GM08714 (cell line): Measurements from ENCODE around the gene HERC2.

ENCODE experiments used
- H3K4me3 ChIP-seq: fragments of 200-500 bp; sonication (Bioruptor generic); 2 replicates; pipeline ENCODE4 v1.5.1; 2014; ENCODE audit warnings: mild to moderate bottlenecking, low read length, inconsistent platforms
- ZNF274 ChIP-seq: IDR thresholded peaks from 2 replicates; pipeline ENCODE4 v1.6.1; 2012; ENCODE audit warnings: mild to moderate bottlenecking, low read depth, low read length

The HERC2 gene

GRCh38 chr15:28118531-28118930 lies 203.4 kb downstream of the HERC2 start:
- no peak for TF ChIP-seq ZNF274
- no peak overlapping the region for H3K4me3 ChIP-seq

- no peak overlapping the region for H3K4me3 ChIP-seq
- no peak for TF ChIP-seq ZNF274
These were observed 203.9 kb downstream of the HERC2 start for GRCh38 chr15:28118083-28118482.

- no peak for TF ChIP-seq ZNF274
These were observed 204.5 kb downstream of the HERC2 start for GRCh38 chr15:28117432-28117990.

DNA sequence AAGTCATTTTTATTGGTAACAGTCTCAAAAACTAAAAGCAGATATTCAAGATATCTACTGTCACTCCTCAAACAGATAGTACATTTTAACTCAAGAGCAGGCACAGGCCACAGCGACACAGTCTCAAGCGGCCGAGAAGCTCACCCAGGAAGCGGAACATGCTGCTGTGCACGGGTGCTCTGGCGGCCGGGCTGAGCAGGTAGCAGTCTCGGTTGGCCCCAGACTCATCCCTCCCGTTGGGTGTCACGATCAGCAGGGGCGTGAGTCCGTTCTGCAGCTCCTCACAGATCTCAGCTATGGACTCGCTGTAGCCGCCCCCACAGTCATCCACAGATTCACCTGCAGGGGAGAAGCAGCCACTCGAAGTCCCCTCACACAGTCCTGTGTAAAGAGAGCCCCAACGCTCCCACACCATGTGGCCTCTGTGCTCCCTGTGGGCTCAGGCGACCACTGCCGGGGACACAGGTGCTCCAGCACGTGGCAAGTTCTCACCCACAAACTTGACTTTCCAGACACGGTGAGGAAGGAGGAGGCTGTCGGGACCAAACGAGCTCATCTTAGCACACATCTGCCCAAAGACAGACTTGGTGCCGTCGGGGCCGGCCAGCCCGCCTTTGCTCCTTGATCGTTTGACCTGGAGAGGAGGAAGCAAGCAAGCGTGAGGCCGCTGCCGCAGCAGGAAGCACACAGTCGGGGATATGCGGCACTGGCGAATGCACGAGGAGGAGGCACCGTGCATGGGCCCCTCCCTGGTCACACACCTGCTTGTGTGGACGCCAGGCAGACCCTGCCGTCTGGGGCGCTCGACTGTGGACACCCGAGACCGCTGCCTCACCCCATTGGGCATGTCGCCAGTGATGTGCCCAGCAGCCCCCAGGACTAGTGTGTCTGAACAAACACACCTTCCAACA lies 205.2 kb downstream of the HERC2 start:
- no peak for TF ChIP-seq ZNF274

More at GRCh38 chr15:28117432-28117990, 204.5 kb downstream of the HERC2 start:
- no peak overlapping the region for H3K4me3 ChIP-seq

DNA sequence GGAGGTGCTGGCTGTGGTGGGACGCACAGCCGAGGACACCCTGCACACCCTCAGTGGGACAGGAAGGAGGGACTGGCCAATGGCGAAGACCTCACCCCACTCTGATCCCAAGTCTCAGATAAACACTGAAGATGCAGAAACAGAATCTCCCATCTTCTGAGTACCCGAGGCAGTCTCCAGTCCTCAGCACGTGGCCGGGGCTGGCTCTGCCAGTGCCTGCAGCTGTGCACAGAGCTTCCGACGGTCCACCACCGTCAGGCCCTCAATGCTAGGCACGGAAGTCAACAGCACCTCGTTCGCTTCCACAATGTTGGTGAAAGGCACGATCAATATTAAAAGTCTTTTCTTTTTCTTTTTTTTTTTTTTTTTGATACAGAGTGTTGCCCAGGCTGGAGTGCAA lies 206.1 kb downstream of the HERC2 start:
- TF ChIP-seq ZNF274, result no peak

More for the DNA sequence above, 205.2 kb downstream of the HERC2 start:
- H3K4me3 ChIP-seq, result no peak overlapping the region

DNA sequence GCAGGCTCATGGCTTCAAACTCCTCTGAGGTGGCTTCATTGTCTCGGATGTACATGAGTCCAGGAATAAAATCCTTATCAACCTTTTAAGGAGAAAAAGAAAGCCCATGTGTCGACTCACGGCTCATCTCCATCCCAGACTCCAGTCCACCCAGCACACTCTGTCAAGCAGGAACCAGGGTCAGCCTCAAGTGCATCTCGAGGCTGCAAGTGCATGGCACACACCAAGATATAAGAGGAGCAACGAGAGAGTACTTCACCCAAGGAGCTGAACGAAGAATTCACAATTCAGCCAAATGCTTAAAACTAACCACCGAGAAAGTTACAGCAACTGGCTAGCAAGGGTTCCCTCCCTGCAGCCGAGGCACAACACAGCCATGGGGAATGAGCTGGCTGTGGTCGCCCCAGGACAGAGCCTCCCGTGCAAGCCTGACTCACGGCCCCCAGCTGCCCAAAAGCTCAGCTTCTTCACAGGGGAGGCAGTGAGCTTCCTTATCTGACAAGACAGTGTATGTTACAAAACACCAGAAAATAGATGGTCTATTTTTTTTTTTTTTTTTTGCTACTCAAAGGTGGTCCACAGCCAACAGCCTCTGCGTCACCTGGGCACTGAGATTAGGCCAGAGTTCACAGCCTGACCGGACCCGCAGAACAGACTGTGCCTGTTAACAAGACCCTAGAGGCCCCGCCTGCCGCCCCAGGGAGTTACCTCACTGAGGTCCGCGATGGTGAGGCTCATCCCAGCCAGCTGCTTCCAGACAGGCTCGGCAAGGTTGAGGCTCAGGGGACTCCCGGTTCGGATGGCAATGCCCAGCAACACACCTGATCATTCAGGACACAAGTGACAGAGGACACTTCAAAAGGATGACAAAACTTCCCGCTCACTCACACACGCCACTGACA lies 207.0 kb downstream of the HERC2 start:
- H3K4me3 ChIP-seq, result no peak overlapping the region
- no peak for TF ChIP-seq ZNF274

More for the DNA sequence above, 206.1 kb downstream of the HERC2 start:
- H3K4me3 ChIP-seq, result no peak overlapping the region

DNA sequence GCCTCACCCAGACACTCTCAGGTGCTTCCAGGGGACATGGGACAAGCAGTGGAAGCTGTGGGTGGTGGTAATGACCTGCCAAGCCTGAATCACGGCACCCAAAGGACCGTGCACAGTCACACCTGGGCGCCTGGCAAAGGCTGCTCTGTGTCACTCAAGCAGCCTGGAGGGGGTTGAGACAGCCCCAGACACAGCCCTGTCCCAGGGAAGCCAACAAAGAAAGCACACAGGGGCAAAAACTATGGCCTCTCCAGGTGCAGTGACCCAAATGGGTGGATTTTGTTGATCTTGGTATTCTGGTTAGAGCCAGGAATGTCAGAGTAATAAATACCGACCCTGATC lies 207.9 kb downstream of the HERC2 start:
- H3K4me3 ChIP-seq, result no peak overlapping the region
- no peak for TF ChIP-seq ZNF274

- TF ChIP-seq ZNF274, result no peak
- H3K4me3 ChIP-seq, result no peak overlapping the region
These were observed 208.4 kb downstream of the HERC2 start for GRCh38 chr15:28113394-28114113.

GRCh38 chr15:28112962-28113361 lies 209.0 kb downstream of the HERC2 start:
- H3K4me3 ChIP-seq, result no peak overlapping the region
- no peak for TF ChIP-seq ZNF274

- no peak for TF ChIP-seq ZNF274
These were observed 209.7 kb downstream of the HERC2 start for GRCh38 chr15:28112101-28112760.

DNA sequence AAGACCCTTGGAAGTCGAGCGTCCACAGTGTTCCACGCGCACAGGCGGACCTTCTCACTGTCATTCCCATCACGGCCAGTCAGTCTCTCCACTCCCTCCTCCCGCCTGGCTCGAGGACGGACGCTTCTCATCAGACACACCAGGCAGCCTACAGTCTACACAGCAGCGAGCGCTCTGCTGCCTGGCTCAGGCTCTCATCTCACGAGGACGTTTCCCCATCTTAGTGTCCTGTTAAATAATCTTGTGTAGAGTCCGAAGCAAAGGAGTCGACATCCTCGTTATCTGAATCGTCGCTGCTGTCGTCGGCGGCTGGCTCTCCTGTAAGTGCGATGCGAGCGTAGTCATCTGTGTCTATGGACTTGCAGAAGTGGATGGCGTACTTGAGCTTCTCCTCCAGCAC lies 210.4 kb downstream of the HERC2 start:
- H3K4me3 ChIP-seq, result no peak overlapping the region
- no peak for TF ChIP-seq ZNF274

More at GRCh38 chr15:28112101-28112760, 209.7 kb downstream of the HERC2 start:
- no peak overlapping the region for H3K4me3 ChIP-seq

GRCh38 chr15:28110481-28110881 lies 211.5 kb downstream of the HERC2 start:
- TF ChIP-seq ZNF274, result no peak

More at GRCh38 chr15:28110481-28110881, 211.5 kb downstream of the HERC2 start:
- H3K4me3 ChIP-seq, result no peak overlapping the region
